Measurements from ENCODE around the gene MCF2L2. TPM values are rescaled to one million over a fixed set of nuclear protein-coding genes. Genes with fewer than 3 reads are reported as not detected.

MCF2L2 gene
- polyA plus RNA-seq, 2 of the 4 experiments (the other 2 are of a cell fraction): 0.03 to 0.05 TPM

DNA sequence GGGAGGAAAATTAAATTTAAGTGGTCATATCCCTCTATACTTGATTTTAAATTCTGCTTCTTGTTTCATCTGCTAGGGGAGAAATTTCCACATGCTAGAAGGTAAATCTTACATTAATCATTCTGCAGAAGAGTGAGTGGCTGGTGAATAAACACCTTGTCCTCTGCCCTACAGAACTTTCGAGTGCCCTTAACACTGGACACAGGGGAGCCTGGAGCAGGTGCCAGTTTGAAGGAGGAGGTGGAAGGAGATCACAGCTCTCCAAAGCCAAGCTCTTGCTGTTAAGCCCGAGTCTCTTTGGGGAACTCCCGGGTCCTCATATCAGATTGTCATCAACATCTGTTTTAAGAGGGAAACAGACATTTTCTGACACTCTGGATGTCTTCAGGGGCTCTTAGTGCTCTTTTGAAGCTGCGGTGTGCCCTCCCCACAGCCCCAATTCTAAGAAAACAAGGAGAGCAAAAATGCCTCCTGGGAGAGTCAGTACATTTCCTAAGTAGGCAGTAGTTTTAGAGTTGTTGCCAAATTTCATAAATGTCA, 297.2 kb downstream of the MCF2L2 start:
- CTCF ChIA-PET: no interaction called here
- no peak overlapping the region for H3K4me3 ChIP-seq
- TF ChIP-seq HOXB13 (CRISPR knock-in tag; IDR thresholded peaks at IDR 0.05; ENCODE audit: low read depth): no peak
- TF ChIP-seq CBX2 (IDR thresholded peaks at IDR 0.05; ENCODE audit: borderline replicate concordance, low read depth): no peak
- no peak for TF ChIP-seq CHD4 (IDR thresholded peaks at IDR 0.05; ENCODE audit: borderline replicate concordance)
- no peak for TF ChIP-seq JUN (IDR thresholded peaks at IDR 0.05)
- no peak for TF ChIP-seq TFCP2L1 (CRISPR knock-in tag; IDR thresholded peaks at IDR 0.05)
- no peak for TF ChIP-seq NPAS2 (CRISPR knock-in tag; IDR thresholded peaks at IDR 0.05; ENCODE audit: borderline replicate concordance)
- TF ChIP-seq EHMT2 (IDR thresholded peaks at IDR 0.05; ENCODE audit: low read depth): no peak
- TF ChIP-seq KDM1A (IDR thresholded peaks at IDR 0.05; ENCODE audit: low read depth): no peak
- no peak for TF ChIP-seq BHLHE40 (IDR thresholded peaks at IDR 0.05; ENCODE audit: low read depth, low read length)
- no peak for TF ChIP-seq CBX8 (IDR thresholded peaks at IDR 0.05)
- no peak for TF ChIP-seq HEYL (CRISPR knock-in tag; IDR thresholded peaks at IDR 0.05)
- no peak for TF ChIP-seq EHF (CRISPR knock-in tag; IDR thresholded peaks at IDR 0.05)
- no peak for TF ChIP-seq RCOR1 (IDR thresholded peaks at IDR 0.05; ENCODE audit: low read depth, low read length)
- TF ChIP-seq, protein P1, sequence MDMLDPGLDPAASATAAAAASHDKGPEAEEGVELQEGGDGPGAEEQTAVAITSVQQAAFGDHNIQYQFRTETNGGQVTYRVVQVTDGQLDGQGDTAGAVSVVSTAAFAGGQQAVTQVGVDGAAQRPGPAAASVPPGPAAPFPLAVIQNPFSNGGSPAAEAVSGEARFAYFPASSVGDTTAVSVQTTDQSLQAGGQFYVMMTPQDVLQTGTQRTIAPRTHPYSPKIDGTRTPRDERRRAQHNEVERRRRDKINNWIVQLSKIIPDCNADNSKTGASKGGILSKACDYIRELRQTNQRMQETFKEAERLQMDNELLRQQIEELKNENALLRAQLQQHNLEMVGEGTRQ (IDR thresholded peaks at IDR 0.05): no peak
- no peak for TF ChIP-seq MAFK (IDR thresholded peaks at IDR 0.05; ENCODE audit: partially characterized antibody)
- no peak overlapping the region for H3K4me2 ChIP-seq
- FAIRE-seq: no peak
- no peak for ATAC-seq
- H3K4me1 ChIP-seq: no peaks in the 10 kb centered on the region
- H3K27ac ChIP-seq: no peak overlapping the region
- 0% methylated on average over 4 of the region's 4 CpGs for WGBS (ENCODE audit: missing lambda C conversion rate)
- POLR2A ChIA-PET: no interaction called here
- H3K9me3 ChIP-seq: peaks cover 6% of the 10 kb centered on the region; the same call in 2 of the 3 replicates
- DNase-seq (ENCODE audit: low read depth in 1 of 2, low spot score in 1 of 2): no peak

DNA sequence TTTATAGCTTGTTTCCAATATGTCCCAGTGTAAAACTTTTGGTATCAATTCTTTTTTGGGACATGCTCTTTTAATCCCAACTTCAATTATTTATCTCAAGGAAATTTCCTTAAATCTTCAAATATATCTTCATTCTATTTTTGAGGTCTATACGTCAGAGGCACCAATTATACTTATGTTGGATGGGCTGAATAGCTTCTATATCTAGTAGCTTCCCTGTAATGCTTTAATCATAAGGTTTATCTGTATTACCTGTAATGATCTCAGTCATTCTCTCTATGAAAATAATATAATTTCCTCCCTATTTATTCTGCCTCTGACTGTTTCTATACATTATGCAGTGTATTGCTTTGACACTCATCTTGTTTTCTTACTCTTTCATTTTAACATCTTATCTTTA, 299.2 kb downstream of the MCF2L2 start:
- CTCF ChIA-PET: interaction anchor here (1.2 to 1.7 kb wide), 2 partner anchors 25 to 253 kb away, joined by 3 to 5 read pairs; no protein-coding TSS in a partner anchor

DNA sequence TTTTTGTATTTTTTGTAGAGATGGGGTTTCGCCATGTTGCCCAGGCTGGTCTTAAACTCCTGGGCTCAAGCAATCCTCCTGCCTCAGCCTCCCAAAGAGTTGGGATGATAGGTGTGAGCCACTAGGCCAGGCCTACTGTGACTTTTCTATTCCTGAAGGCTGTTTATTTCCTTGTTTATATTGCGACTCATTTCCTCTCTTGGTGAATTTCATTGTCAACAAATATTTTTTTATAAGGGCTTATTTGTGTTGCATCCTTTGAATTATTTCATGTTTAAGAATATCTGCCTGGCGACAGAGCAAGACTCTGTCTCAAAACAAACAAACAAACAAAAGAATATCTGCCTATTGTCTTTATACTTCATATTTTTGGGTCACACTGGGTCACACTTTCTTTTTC, 299.7 kb downstream of the MCF2L2 start:
- POLR2A ChIA-PET: no interaction called here
- FAIRE-seq (no peak), DNase-seq (ENCODE audit: low read depth in 1 of 2, low spot score in 1 of 2) (no peak), ATAC-seq (no peak)
- Histone ChIP-seq H3K27ac (no peak overlapping the region), H3K4me3 (no peak overlapping the region), H3K4me2 (no peak overlapping the region), H3K4me1 (no peaks in the 10 kb centered on the region), H3K9me3 (peaks cover 6% of the 10 kb centered on the region; the same call in 2 of the 3 replicates)
- CTCF ChIA-PET: interaction anchor here (1.2 to 1.7 kb wide), 2 partner anchors 25 to 254 kb away, joined by 3 to 5 read pairs; no protein-coding TSS in a partner anchor
- TF ChIP-seq GATA3 (IDR thresholded peaks at IDR 0.05; ENCODE audit: borderline replicate concordance): no peak
- no peak for TF ChIP-seq KDM1A (IDR thresholded peaks at IDR 0.05; ENCODE audit: low read depth)
- no peak for TF ChIP-seq CBX2 (IDR thresholded peaks at IDR 0.05; ENCODE audit: borderline replicate concordance, low read depth)
- TF ChIP-seq PHF8 (IDR thresholded peaks at IDR 0.05; ENCODE audit: borderline replicate concordance, low read depth): no peak
- TF ChIP-seq TFCP2L1 (CRISPR knock-in tag; IDR thresholded peaks at IDR 0.05): no peak
- TF ChIP-seq, protein P2, sequence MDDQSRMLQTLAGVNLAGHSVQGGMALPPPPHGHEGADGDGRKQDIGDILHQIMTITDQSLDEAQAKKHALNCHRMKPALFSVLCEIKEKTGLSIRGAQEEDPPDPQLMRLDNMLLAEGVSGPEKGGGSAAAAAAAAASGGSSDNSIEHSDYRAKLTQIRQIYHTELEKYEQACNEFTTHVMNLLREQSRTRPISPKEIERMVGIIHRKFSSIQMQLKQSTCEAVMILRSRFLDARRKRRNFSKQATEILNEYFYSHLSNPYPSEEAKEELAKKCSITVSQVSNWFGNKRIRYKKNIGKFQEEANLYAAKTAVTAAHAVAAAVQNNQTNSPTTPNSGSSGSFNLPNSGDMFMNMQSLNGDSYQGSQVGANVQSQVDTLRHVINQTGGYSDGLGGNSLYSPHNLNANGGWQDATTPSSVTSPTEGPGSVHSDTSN (IDR thresholded peaks at IDR 0.05): no peak
- no peak for TF ChIP-seq JUN (IDR thresholded peaks at IDR 0.05)
- TF ChIP-seq CEBPB (IDR thresholded peaks at IDR 0.05): no peak
- no peak for TF ChIP-seq FOSB (CRISPR knock-in tag; IDR thresholded peaks at IDR 0.05)
- TF ChIP-seq, protein P3, sequence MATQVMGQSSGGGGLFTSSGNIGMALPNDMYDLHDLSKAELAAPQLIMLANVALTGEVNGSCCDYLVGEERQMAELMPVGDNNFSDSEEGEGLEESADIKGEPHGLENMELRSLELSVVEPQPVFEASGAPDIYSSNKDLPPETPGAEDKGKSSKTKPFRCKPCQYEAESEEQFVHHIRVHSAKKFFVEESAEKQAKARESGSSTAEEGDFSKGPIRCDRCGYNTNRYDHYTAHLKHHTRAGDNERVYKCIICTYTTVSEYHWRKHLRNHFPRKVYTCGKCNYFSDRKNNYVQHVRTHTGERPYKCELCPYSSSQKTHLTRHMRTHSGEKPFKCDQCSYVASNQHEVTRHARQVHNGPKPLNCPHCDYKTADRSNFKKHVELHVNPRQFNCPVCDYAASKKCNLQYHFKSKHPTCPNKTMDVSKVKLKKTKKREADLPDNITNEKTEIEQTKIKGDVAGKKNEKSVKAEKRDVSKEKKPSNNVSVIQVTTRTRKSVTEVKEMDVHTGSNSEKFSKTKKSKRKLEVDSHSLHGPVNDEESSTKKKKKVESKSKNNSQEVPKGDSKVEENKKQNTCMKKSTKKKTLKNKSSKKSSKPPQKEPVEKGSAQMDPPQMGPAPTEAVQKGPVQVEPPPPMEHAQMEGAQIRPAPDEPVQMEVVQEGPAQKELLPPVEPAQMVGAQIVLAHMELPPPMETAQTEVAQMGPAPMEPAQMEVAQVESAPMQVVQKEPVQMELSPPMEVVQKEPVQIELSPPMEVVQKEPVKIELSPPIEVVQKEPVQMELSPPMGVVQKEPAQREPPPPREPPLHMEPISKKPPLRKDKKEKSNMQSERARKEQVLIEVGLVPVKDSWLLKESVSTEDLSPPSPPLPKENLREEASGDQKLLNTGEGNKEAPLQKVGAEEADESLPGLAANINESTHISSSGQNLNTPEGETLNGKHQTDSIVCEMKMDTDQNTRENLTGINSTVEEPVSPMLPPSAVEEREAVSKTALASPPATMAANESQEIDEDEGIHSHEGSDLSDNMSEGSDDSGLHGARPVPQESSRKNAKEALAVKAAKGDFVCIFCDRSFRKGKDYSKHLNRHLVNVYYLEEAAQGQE (IDR thresholded peaks at IDR 0.05): no peak
- TF ChIP-seq HOXA7 (CRISPR knock-in tag; IDR thresholded peaks at IDR 0.05): no peak
- no peak for TF ChIP-seq KDM5A (IDR thresholded peaks at IDR 0.05)
- TF ChIP-seq CHD2 (IDR thresholded peaks at IDR 0.05; ENCODE audit: low read length, partially characterized antibody): no peak
- TF ChIP-seq MAFK (IDR thresholded peaks at IDR 0.05; ENCODE audit: partially characterized antibody): no peak
- TF ChIP-seq, protein P1 (IDR thresholded peaks at IDR 0.05): no peak
- no peak for TF ChIP-seq HDAC2 (IDR thresholded peaks at IDR 0.05)
- no peak for TF ChIP-seq CHD4 (IDR thresholded peaks at IDR 0.05; ENCODE audit: borderline replicate concordance)
- no peak for TF ChIP-seq NPAS2 (CRISPR knock-in tag; IDR thresholded peaks at IDR 0.05; ENCODE audit: borderline replicate concordance)
- no peak for TF ChIP-seq NR3C1 (IDR thresholded peaks at IDR 0.05)
- WGBS (ENCODE audit: missing lambda C conversion rate): 70% methylated on average over 3 of the region's 3 CpGs

More for the DNA sequence above, 299.2 kb downstream of the MCF2L2 start:
- no peak overlapping the region for H3K4me3 ChIP-seq
- POLR2A ChIA-PET: no interaction called here
- DNase-seq (ENCODE audit: low read depth in 1 of 2, low spot score in 1 of 2): peak in 1 of 2 experiments; percentile 18
- H3K9me3 ChIP-seq: peaks cover 6% of the 10 kb centered on the region; the same call in 2 of the 3 replicates
- TF ChIP-seq RARB (CRISPR knock-in tag; IDR thresholded peaks at IDR 0.05) (no peak), TFCP2L1 (CRISPR knock-in tag; IDR thresholded peaks at IDR 0.05) (no peak), SMC3 (IDR thresholded peaks at IDR 0.05) (no peak)
- no peak overlapping the region for H3K27ac ChIP-seq
- H3K4me1 ChIP-seq: no peaks in the 10 kb centered on the region
- 80% methylated on average over 1 of the region's 1 CpG for WGBS (ENCODE audit: missing lambda C conversion rate)
- FAIRE-seq: no peak
- ATAC-seq: no peak
- no peak overlapping the region for H3K4me2 ChIP-seq
